ENCODE measurements around the gene NREP. TPM values are rescaled to one million over a fixed set of nuclear protein-coding genes. Genes with fewer than 3 reads are reported as not detected.

NREP gene, protein sequence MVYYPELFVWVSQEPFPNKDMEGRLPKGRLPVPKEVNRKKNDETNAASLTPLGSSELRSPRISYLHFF
- polyA plus RNA-seq: 5.3 TPM

DNA sequence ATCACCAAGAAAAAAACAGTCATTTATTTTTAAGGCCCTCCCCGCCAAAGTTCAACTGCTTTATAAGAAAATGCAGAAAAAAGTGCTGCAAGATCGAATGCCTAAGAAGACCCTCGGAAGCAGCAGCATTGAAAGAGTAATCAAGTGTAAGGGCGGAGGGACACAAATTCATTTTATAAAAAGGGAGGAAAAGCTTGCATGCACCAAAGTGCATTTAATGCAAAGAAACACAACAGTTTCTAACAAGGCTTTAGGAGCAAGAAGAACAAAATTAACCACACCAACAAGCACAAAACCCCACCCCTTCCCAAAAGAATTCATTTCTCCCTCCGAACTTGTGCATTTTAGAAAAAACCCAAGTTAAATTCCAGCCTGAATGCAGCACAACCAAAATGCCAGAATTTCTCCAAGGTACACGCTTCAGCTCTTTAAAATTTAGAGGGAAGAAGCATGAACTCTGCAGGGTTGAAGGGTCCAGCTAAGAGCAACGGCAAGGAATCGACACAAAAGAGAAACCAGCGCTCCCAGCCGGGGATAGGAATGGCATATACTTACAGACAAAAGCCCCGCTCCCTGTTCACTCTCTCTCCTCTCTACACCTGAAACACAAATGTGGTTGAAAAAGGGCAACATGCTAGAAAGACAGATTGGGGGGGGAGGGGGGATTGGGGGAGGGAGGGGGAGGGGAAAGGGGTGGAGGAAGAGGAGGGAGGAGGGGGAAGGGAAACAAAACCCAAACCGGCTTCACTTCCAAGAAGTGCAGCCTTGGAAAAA, at the start of gene NREP:
TSS of gene NREP (minus strand) at position 614 of the 774 bp plus-strand sequence. CDS start 1,422 bp downstream, outside the sequence.
- peaks cover 2% of the 10 kb centered on the region for H3K36me3 Mint-ChIP-seq
- H3K9me3 Mint-ChIP-seq: peaks cover 0 to 2% (median 0%) of the 10 kb centered on the region in 3 donors
- H3K27me3 Mint-ChIP-seq: peaks cover 6% of the 10 kb centered on the region
- H3K27ac Mint-ChIP-seq: peak within 1 kb of the TSS in 2 of 3 donors; percentile 80 to 83
- peak within 1 kb of the TSS; percentile 89 to 94 (median 91) for H3K4me3 Mint-ChIP-seq
- peaks cover 6 to 19% (median 12%) of the 10 kb centered on the region in 3 donors for H3K4me1 Mint-ChIP-seq

DNA sequence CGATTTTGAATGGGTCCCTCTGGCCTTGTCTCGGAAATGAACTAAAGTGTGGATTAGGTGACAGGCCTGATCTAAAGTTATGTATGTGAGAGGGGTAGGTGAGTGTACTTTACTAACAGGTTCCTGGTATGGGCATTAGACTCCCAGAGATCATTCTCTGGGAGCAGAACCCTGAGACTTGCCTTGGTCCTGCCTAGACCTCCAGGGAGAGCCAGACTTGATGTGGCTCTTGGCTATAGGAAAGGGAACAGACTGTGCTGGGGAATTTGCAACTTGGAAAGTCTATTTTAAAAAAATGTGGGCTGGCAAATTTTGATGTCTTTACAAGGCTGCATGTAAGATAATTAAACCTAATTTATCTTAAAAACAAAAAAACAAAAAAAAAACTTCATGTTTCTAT, 49.8 kb upstream of the NREP start:
- Mint-ChIP-seq H3K27me3 (peaks cover 4% of the 10 kb centered on the region), H3K27ac (no peak overlapping the region), H3K4me1 (no peaks in the 10 kb centered on the region), H3K9me3 (no peaks in the 10 kb centered on the region), H3K4me3 (no peak overlapping the region), H3K36me3 (no peaks in the 10 kb centered on the region)

DNA sequence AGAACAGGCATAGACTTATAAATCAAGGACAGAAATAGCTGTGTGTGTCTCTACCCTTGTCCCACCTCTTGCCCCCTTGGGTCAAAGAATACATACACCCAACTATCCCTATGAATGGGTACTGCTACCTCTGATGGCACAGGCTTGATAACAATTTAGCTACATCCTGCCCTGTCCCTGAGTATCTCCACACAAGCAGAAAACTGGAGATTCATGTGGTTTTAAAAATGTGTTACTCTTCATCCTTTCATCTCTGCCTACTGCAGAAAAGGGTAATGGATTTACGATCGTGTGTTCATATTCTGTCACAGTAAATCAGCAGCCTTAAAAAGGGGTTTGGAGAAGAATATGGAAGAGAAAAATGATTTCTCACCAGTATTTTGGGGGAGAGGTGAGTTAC, 49.2 kb upstream of the NREP start:
- no peaks in the 10 kb centered on the region for H3K4me1 Mint-ChIP-seq
- H3K4me3 Mint-ChIP-seq: no peak overlapping the region
- no peaks in the 10 kb centered on the region for H3K36me3 Mint-ChIP-seq
- no peak overlapping the region for H3K27ac Mint-ChIP-seq
- H3K27me3 Mint-ChIP-seq: peaks cover 4% of the 10 kb centered on the region
- H3K9me3 Mint-ChIP-seq: no peaks in the 10 kb centered on the region

DNA sequence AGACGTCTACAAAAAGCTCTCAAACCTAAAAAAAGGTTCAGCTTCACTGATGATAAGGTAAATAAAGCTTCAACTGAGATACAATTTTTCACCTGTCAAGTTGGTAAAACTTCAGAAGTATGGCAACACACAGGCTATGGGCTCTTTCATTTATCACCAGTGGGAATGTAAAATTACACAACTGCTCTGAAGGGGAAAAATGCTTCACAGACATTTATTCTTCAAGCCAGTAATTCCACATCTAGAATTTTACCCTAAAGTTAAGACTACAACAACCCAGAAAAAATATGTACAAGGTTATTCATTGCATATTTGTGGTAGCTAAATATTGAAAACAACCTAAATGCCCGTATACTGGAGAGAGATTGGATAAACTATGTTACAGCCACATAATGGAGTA, 48.1 kb upstream of the NREP start:
- H3K4me3 Mint-ChIP-seq: no peak overlapping the region
- no peaks in the 10 kb centered on the region for H3K9me3 Mint-ChIP-seq
- no peaks in the 10 kb centered on the region for H3K36me3 Mint-ChIP-seq
- no peaks in the 10 kb centered on the region for H3K4me1 Mint-ChIP-seq
- no peak overlapping the region for H3K27ac Mint-ChIP-seq
- peaks cover 4% of the 10 kb centered on the region for H3K27me3 Mint-ChIP-seq

DNA sequence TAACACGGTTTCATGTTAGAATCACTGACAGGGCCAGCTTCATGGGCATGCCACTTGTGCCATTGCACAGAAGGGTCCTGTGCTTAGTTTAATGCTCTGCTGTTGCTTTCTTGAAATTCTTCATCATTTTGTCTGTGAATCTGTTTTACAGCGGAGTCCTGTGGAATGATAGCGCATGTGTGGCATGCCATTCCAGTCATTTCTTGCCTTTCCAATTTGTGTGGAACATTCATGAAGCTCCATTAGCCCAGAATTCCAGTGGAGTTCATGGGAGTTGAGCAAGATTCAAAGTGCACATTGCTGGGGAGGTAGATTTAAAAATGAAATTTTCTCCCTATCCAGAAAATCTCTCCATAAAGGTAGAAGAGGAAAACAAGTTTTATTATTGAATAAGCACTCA, 43.4 kb upstream of the NREP start:
- Mint-ChIP-seq H3K4me3 (no peak overlapping the region), H3K27ac (no peak overlapping the region), H3K36me3 (peaks cover 2% of the 10 kb centered on the region), H3K27me3 (peaks cover 2% of the 10 kb centered on the region), H3K9me3 (peaks cover 2 to 6% (median 4%) of the 10 kb centered on the region in 3 donors), H3K4me1 (no peaks in the 10 kb centered on the region)

DNA sequence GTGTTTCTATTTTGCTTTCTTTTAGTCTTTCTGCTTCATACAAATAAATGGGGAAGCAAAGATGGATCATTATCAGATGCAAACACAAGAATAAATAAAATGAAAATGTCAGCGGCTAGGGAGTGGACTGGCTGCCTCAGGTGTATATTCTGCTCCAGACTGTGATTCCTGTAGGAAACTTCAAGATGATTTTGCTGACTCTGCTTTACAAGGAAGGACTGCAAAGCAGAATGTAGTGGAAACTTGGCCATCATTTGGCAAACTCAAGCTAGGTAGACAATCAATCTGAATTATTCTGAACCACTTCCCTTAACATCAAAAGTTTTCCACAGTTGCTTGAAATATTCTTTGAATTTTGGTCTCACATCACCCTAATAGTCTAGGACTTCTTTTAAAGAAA, 38.1 kb upstream of the NREP start:
- Mint-ChIP-seq H3K4me3 (no peak overlapping the region), H3K27me3 (peaks cover 4% of the 10 kb centered on the region), H3K9me3 (peaks cover 2 to 6% (median 4%) of the 10 kb centered on the region in 3 donors), H3K27ac (no peak overlapping the region), H3K4me1 (no peaks in the 10 kb centered on the region), H3K36me3 (peaks cover 2% of the 10 kb centered on the region)

DNA sequence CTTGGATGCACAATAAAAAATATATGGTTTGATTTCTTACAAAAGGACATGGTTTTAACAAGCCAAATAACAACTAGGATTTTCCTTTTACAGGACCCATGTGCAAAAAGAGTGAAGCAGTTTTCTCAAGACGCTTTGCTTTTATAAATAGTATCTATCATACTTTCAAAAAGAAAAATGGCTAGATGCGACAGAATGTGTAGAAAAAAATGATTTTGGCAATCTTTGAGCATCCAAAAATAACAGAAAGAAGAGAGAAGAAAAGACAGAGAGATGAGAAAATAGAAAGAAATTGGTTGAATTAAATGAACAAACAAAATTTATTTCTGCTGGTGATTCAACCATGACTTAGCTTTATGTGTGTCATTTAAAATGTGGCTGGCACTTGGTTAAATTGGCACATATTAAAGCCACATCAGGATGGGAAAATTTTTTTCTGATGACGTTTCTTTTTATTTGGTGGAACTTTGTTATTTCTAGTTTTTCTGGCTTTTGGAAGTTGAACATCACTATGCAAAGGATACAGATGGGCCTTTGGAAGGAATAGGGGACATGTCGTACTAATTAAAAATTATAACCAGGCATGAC, 35.6 kb upstream of the NREP start:
- Mint-ChIP-seq H3K36me3 (peaks cover 2% of the 10 kb centered on the region), H3K27me3 (peaks cover 5% of the 10 kb centered on the region)

DNA sequence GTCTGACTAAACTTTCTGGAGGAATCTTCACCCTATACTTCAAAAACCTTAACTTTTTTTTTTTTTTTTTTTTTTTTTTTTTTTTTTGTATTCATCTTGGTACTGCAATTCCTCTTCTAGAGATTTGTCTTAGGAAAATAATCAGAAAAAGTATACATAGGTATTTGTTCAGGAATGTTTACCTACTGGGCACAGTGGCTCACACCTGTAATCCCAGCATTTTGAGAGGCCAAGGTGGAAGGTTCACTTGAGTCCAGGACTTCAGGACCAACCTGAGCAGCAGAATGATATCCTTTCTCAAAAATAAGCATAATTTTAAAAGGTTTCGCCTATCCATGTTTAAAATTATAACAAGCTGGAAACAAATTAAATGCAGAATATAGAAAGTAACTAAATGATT, 33.3 kb upstream of the NREP start:
- peaks cover 5% of the 10 kb centered on the region for H3K27me3 Mint-ChIP-seq

More for the DNA sequence above, 35.6 kb upstream of the NREP start:
- H3K4me1 Mint-ChIP-seq: no peaks in the 10 kb centered on the region
- H3K9me3 Mint-ChIP-seq: peaks cover 2 to 5% (median 4%) of the 10 kb centered on the region in 3 donors
- no peak overlapping the region for H3K27ac Mint-ChIP-seq
- no peak overlapping the region for H3K4me3 Mint-ChIP-seq

DNA sequence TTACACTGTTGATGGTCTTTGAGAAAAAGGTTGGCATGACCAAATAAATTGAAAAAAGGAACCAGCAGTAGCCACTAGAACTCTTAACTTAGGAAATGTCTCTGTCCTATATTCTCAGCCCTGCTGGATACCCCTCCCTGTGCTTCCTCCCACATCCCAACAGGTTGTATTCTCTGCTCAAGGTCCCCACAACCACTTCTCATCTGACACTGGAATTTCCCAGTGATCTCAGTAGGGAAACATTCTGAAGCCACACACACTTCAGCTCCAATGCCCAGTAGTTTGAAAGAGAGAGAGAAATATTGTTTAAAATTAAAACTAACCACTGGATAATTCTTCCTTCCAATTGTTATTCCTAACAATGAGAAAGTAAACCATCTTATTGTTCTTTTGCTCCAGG, 30.0 kb upstream of the NREP start:
- H3K4me1 Mint-ChIP-seq: peaks cover 0 to 4% (median 0%) of the 10 kb centered on the region in 3 donors
- H3K36me3 Mint-ChIP-seq: no peaks in the 10 kb centered on the region
- peaks cover 4% of the 10 kb centered on the region for H3K27me3 Mint-ChIP-seq
- no peak overlapping the region for H3K27ac Mint-ChIP-seq
- H3K9me3 Mint-ChIP-seq: peaks cover 0 to 2% (median 0%) of the 10 kb centered on the region in 3 donors
- H3K4me3 Mint-ChIP-seq: no peak overlapping the region

More for the DNA sequence above, 33.3 kb upstream of the NREP start:
- Mint-ChIP-seq H3K4me1 (no peaks in the 10 kb centered on the region), H3K27ac (no peak overlapping the region), H3K9me3 (peaks cover 0 to 2% (median 0%) of the 10 kb centered on the region in 3 donors), H3K4me3 (no peak overlapping the region), H3K36me3 (no peaks in the 10 kb centered on the region)

DNA sequence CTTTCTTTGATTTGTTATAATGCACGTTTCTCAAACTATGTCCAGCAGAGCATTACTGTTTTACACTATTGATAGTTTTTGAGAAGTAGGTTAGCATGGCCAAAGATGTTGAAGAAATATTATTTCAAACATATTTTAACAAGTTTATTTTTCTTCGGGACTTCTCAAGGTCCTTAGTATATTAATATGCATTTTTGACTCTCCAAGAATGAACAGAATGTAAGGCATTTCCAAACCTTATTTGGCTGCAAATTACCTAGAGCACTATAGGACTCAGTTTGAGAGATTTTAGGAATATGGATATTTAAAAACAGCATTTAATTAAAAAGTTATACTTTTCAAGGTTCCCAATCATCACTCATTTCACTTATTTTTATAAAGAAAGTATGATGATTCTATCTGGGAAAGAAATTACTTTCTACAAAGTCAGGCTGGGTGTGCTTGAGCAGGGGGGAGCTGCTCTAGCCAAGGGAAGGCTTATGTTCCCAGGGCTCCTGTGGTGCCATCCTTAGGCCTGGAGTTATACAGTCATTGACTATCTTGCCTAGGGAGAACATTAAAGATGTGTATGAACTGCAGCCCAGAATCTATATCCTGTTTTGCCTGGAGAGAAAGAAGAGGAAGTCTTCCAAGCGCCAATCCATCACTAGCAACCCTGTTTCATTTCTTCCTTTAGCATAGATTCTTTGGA, 27.6 kb upstream of the NREP start:
- Mint-ChIP-seq H3K27me3 (peaks cover 5% of the 10 kb centered on the region), H3K9me3 (peaks cover 0 to 2% (median 0%) of the 10 kb centered on the region in 3 donors), H3K27ac (no peak overlapping the region), H3K4me3 (no peak overlapping the region), H3K36me3 (no peaks in the 10 kb centered on the region), H3K4me1 (peaks cover 0 to 4% (median 0%) of the 10 kb centered on the region in 3 donors)

DNA sequence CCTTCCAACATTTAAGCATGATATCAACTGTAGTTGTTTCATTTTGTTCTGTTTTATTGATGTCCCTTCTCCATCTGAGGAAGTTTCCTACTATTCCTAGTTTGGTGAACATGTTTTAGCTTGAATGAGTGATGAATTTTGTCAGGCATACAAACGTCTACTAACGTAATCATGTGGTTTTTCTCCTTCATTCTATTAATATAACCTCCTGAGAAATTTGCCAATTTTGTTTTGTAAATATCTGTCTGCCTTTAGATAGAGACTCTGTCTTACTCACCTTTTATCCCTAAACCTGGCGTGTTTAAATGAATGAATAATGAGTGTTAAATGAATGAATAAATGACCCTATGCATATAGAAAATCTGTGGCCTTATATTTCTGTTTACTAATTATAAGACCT, 26.5 kb upstream of the NREP start:
- Mint-ChIP-seq H3K27ac (no peak overlapping the region), H3K9me3 (peaks cover 0 to 2% (median 0%) of the 10 kb centered on the region in 3 donors), H3K36me3 (no peaks in the 10 kb centered on the region), H3K27me3 (peaks cover 8% of the 10 kb centered on the region), H3K4me1 (peaks cover 0 to 4% (median 0%) of the 10 kb centered on the region in 3 donors), H3K4me3 (no peak overlapping the region)

DNA sequence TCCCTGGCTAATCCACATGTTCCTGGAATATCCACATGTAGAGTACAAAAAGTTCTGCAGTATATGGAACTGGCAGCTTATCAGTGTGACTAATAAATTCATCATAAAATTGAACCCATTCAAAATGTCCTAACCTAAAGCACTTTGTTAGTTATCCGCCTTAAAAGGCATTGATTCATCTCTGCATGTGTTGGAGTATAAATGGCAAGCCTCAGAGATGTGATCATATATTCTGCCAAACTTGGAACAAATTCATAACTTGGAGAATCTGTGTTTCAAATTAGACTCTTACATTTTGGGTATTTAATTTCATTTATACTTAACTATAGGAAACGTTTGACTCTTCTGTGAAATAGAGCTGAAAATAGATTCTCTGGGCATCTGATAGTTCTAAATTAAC, 25.2 kb upstream of the NREP start:
- peaks cover 6% of the 10 kb centered on the region for H3K27me3 Mint-ChIP-seq
- H3K9me3 Mint-ChIP-seq: no peaks in the 10 kb centered on the region
- H3K36me3 Mint-ChIP-seq: no peaks in the 10 kb centered on the region
- H3K4me3 Mint-ChIP-seq: no peak overlapping the region
- peaks cover 0 to 4% (median 0%) of the 10 kb centered on the region in 3 donors for H3K4me1 Mint-ChIP-seq
- H3K27ac Mint-ChIP-seq: no peak overlapping the region

DNA sequence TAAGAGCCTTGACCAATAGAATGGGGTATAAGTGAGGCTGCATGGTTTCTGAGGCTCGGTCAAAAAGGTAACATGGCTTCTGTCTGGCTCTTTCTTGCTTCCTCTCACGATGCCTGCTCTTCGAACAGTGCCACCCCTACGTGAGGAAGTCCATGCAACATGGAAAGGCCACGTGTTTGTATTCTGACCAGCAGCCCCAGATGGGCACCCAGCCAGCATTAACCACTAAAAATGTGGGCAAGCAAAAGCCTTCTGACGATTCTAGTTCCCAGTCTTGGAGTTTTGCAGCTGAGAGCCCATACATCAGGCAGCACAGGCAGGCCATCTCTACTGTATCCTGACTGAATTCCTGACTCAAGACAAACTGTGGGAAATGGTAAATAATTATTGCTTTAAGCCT, 24.2 kb upstream of the NREP start:
- peaks cover 6% of the 10 kb centered on the region for H3K27me3 Mint-ChIP-seq
- no peaks in the 10 kb centered on the region for H3K36me3 Mint-ChIP-seq
- no peak overlapping the region for H3K4me3 Mint-ChIP-seq
- H3K27ac Mint-ChIP-seq: no peak overlapping the region
- H3K4me1 Mint-ChIP-seq: peaks cover 0 to 4% (median 0%) of the 10 kb centered on the region in 3 donors
- no peaks in the 10 kb centered on the region for H3K9me3 Mint-ChIP-seq

DNA sequence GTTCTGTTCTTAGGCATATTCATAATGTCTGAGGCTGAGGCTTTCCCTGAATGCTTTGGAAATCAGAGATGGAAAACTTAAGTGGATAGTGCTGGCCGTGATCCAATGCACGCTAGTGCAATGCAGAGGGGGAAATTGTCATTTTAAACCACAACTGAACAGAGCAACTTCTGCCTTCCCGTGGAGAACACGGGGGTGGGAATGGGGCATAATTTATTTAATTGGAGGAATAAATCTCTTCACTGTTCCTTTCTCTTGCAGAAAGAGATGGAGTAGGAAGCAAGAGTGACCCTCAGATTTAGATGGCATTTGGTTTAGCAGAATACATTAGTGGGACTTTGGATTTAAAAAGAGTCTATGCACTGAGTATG, 22.9 kb upstream of the NREP start:
- Mint-ChIP-seq H3K4me3 (no peak overlapping the region), H3K4me1 (peaks cover 0 to 4% (median 0%) of the 10 kb centered on the region in 3 donors), H3K36me3 (no peaks in the 10 kb centered on the region), H3K27me3 (peaks cover 6% of the 10 kb centered on the region), H3K9me3 (no peaks in the 10 kb centered on the region), H3K27ac (no peak overlapping the region)

DNA sequence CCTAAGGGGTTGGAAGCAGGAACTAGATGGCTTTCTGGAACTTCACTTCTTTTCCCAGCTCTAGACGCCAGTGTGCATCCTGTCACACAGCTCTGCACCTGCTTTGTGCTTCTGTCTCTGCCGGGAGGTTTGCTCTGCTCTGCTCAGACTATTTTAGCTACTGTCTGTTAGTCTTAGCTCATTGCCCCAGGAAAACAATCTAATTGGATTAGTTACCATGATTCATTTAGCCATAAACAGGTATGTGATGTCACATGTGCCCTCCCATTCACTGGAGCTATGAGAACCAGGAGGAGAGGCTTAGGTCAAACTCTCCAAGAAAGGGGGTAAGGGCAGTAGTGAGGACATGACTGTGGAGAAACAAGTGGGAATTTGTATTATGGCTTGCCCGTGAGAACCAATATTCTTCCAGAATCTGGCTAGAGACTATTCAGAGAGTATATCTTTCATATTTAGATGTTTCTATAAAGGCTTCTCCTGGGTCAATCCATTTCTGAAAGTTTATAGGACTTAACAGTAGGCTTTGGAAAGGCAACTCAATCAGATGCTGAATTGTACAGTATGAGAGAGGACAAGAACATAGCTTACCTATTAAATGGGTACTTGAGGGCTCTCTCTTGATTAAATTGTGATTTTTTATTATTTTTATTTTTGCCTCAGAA, 22.4 kb upstream of the NREP start:
- Mint-ChIP-seq H3K4me3 (no peak overlapping the region), H3K27me3 (peaks cover 6% of the 10 kb centered on the region), H3K27ac (no peak overlapping the region), H3K36me3 (no peaks in the 10 kb centered on the region), H3K9me3 (no peaks in the 10 kb centered on the region), H3K4me1 (peaks cover 0 to 4% (median 0%) of the 10 kb centered on the region in 3 donors)
